SJCRH30 (cell line): ENCODE data around the gene LY9. TPM values are rescaled to one million over a fixed set of nuclear protein-coding genes. Genes with fewer than 3 reads are reported as not detected.
"Not testable (repeated sequence)": the region's sequence is repeated elsewhere in the genome, so short reads cannot be mapped to it uniquely, and the experiment has no call there.

ENCODE experiments used
- DNase-seq, 2 experiments: peaks; one replicate each; pipeline ENCODE4 v3.0.0-alpha.2; 2015 to 2020
- H3K27ac ChIP-seq: fragments of 250-450 bp; sonication (Bioruptor Pico); 2 replicates; pipeline ENCODE4 v1.5.1; 2020; ENCODE audit warnings: mild to moderate bottlenecking, moderate library complexity
- H3K27me3 ChIP-seq: fragments of 250-450 bp; sonication (Bioruptor Pico); 2 replicates; pipeline ENCODE4 v1.5.1; 2020; ENCODE audit warnings: mild to moderate bottlenecking, moderate library complexity
- H3K36me3 ChIP-seq: fragments of 250-450 bp; sonication (Bioruptor Pico); 2 replicates; pipeline ENCODE4 v1.5.1; 2020; ENCODE audit warnings: mild to moderate bottlenecking, moderate library complexity
- H3K4me1 ChIP-seq: fragments of 250-450 bp; sonication (Bioruptor Pico); 2 replicates; pipeline ENCODE4 v1.5.1; 2020; ENCODE audit warnings: mild to moderate bottlenecking, moderate library complexity
- H3K4me3 ChIP-seq: fragments of 250-450 bp; sonication (Bioruptor Pico); 2 replicates; pipeline ENCODE4 v1.5.1; 2020; ENCODE audit warnings: mild to moderate bottlenecking, moderate library complexity
- H3K9me3 ChIP-seq: fragments of 250-450 bp; sonication (Bioruptor Pico); replicated peaks from 2 replicates; pipeline ENCODE4 v1.5.1; 2020; ENCODE audit warnings: mild to moderate bottlenecking, moderate library complexity
- total RNA-seq: library from RNA; depleted of rRNA; stranded (reverse); fragments of >200 nt; shearing (Covaris generic); gene quantifications from 2 replicates; pipeline ENCODE4 v1.2.3, GENCODE V29; 2014

The LY9 gene
- total RNA-seq, 1 experiment from 2014 or later = not detected

DNA sequence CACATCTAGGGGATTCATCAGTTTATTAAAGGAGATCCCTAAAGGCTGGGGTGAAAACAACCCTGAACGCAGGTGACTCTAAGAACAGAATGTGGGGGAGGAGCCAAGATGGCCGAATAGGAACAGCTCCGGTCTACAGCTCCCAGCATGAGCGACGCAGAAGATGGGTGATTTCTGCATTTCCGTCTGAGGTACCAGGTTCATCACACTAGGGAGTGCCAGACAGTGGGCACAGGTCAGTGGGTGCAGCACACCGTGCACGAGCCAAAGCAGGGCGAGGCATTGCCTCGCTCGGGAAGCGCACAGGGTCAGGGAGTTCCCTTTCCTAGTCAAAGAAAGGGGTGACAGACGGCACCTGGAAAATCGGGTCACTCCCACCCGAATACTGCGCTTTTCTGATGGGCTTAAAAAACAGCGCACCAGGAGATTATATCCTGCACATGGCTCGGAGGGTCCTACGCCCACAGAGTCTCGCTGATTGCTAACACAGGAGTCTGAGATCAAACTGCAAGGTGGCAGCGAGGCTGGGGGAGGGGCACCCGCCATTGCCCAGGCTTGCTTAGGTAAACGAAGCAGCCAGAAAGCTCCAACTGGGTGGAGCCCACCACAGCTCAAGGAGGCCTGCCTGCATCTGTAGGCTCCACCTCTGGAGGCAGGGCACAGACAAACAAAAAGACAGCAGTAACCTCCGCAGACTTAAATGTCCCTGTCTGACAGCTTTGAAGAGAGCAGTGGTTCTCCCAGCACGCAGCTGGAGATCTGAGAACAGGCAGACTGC lies 12.8 kb upstream of the LY9 start:
- H3K36me3 ChIP-seq, H3K9me3 ChIP-seq, DNase-seq, H3K4me3 ChIP-seq, H3K4me1 ChIP-seq, H3K27me3 ChIP-seq, H3K27ac ChIP-seq: not testable (repeated sequence)

- DNase-seq = no peak
- Histone ChIP-seq H3K4me1 (no peaks in the 10 kb centered on the region), H3K27ac (no peak overlapping the region), H3K36me3 (no peaks in the 10 kb centered on the region), H3K4me3 (no peak overlapping the region), H3K9me3 (no peaks in the 10 kb centered on the region), H3K27me3 (no peaks in the 10 kb centered on the region)
Measured at GRCh38 chr1:160789051-160789701, 6.8 kb upstream of the LY9 start.

- Histone ChIP-seq H3K4me1 (no peaks in the 10 kb centered on the region), H3K27me3 (no peaks in the 10 kb centered on the region), H3K4me3 (no peak overlapping the region), H3K36me3 (no peaks in the 10 kb centered on the region), H3K9me3 (no peaks in the 10 kb centered on the region), H3K27ac (no peak overlapping the region)
- DNase-seq = no peak
Measured at GRCh38 chr1:160789702-160790611, 6.0 kb upstream of the LY9 start.

GRCh38 chr1:160794376-160794775 lies 1.6 kb upstream of the LY9 start:
- Histone ChIP-seq H3K4me3 (no peak overlapping the region), H3K9me3 (no peaks in the 10 kb centered on the region), H3K27me3 (no peaks in the 10 kb centered on the region), H3K27ac (no peak overlapping the region), H3K4me1 (no peaks in the 10 kb centered on the region), H3K36me3 (no peaks in the 10 kb centered on the region)
- DNase-seq = no peak

DNA sequence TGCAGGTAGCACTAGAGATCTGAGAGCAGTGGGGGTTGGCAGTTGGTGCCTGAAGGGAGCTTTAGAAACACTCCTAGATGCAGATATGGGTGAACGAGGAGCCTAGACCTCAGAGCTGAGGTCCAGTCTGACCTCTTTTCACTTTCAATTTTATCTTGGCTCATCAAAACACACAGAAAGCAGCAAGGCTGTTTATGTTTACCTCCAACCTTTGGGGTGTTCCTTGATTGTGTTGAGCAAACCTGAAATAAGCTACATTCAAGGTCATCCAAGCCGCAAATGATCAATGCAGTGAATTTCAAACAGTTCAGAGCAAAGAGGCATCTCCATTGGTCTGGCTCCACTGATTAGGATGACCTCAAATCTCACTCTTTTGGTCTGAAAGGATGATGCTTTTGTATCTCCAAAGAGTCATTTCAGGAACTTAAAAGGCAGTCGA lies 1.3 kb downstream of the LY9 start:
- H3K27me3 ChIP-seq = no peaks in the 10 kb centered on the region
- no peak overlapping the region for H3K4me3 ChIP-seq
- DNase-seq = no peak
- no peaks in the 10 kb centered on the region for H3K9me3 ChIP-seq
- H3K4me1 ChIP-seq = no peaks in the 10 kb centered on the region
- no peaks in the 10 kb centered on the region for H3K36me3 ChIP-seq
- no peak overlapping the region for H3K27ac ChIP-seq

DNA sequence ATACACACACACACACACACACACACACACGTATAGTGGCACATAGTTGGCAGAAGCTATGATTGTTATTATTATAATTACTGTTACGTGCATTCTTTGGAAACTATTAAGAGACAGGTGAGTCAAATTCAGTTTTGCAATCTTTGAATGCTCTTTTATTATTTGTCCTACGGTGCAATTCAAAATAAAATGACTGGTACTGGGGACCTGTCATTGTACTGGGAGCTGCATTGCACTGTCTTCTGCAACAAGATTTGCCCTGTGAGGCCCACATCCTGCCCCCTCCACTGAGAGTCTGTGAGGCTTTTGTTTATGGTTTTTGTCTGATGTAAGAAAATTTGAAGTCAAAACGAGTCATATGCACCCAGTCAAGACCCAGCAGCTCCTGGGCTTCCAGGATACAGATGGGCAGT lies 1.9 kb downstream of the LY9 start:
- Histone ChIP-seq H3K27me3 (no peaks in the 10 kb centered on the region), H3K27ac (no peak overlapping the region), H3K36me3 (no peaks in the 10 kb centered on the region), H3K4me1 (no peaks in the 10 kb centered on the region), H3K4me3 (no peak overlapping the region), H3K9me3 (no peaks in the 10 kb centered on the region)
- DNase-seq = no peak

DNA sequence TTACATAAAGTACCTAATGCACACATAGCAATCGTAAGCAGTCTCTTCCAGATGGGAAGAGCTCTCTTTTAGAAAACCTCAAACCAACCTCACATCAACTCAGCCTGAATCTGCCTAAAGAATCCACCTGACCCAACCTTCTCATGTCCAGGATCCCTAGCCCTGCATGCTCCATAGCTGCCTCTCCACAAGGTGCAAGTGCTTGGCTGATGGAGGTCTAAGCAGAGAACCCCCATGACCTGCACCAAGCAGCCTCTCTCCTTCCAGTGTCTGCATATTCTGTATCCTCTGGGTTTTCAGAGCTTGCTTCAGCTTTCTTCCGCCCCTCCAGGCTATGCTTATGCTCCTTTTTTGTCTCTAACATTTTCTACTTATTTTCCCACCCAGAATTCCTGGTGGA lies 2.5 kb downstream of the LY9 start:
- Histone ChIP-seq H3K27me3 (no peaks in the 10 kb centered on the region), H3K36me3 (no peaks in the 10 kb centered on the region), H3K4me3 (no peak overlapping the region), H3K9me3 (no peaks in the 10 kb centered on the region), H3K4me1 (no peaks in the 10 kb centered on the region), H3K27ac (no peak overlapping the region)
- no peak for DNase-seq

GRCh38 chr1:160799641-160800040 lies 3.7 kb downstream of the LY9 start:
- Histone ChIP-seq H3K36me3 (no peaks in the 10 kb centered on the region), H3K9me3 (no peaks in the 10 kb centered on the region), H3K4me3 (no peak overlapping the region), H3K27ac (no peak overlapping the region), H3K4me1 (no peaks in the 10 kb centered on the region), H3K27me3 (no peaks in the 10 kb centered on the region)
- no peak for DNase-seq

DNA sequence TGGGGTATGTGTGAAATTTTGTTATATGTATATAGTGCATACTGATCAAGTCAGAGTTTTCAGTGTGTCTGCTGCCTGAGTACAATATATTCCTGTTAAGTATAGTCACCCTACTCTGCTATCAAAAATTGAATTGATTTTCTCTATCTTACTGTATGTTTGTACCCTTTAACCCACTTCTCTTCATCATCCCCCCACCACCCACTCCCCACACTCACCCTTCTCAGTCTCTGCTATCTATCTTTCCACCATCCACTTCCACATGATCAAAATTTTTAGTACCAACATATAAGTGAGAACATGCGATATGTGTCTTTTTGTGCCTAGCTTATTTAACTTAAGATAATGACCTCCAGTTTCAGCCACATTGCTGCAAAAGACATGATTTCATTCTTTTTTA lies 4.2 kb downstream of the LY9 start:
- Histone ChIP-seq H3K36me3 (no peaks in the 10 kb centered on the region), H3K27ac (no peak overlapping the region), H3K27me3 (no peaks in the 10 kb centered on the region), H3K4me3 (no peak overlapping the region), H3K9me3 (no peaks in the 10 kb centered on the region), H3K4me1 (no peaks in the 10 kb centered on the region)
- DNase-seq = no peak

DNA sequence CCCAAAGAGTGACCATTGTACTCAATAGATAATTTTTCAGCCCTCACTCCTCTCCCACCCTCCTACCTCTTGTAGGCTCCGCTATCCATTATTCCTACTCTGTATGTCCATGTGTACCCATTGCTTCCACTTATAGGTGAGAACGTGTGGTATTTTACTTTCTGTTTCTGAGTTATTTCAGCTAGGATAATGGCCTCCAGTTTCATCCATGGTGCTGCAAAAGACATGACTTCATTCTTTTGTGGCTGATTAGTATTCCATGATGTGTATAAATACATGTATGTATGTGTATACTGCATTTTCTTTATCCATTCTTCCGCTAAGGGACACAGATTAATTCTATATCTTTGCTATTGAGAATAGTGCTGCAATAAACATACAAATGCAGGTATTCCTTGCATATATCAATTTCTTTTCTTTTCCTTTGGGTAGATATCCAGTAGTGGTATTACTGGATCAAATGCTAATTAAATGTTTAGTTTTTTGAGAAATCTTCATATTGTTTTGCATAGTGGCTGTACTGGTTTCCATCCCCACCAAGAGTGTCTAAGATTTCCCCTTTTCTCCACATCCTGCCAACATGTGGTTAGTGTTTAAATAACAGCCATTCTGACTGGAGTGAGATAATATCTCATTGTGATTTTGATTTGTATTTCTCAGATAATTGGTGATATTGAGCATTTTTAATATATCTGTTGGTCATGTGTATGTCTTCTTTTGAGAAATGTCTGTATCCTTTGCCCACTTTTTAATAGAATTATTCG lies 4.9 kb downstream of the LY9 start:
- H3K9me3 ChIP-seq = no peaks in the 10 kb centered on the region
- no peaks in the 10 kb centered on the region for H3K27me3 ChIP-seq
- no peak for DNase-seq
- H3K4me3 ChIP-seq = no peak overlapping the region
- H3K36me3 ChIP-seq = no peaks in the 10 kb centered on the region
- H3K4me1 ChIP-seq = no peaks in the 10 kb centered on the region
- H3K27ac ChIP-seq = no peak overlapping the region

DNA sequence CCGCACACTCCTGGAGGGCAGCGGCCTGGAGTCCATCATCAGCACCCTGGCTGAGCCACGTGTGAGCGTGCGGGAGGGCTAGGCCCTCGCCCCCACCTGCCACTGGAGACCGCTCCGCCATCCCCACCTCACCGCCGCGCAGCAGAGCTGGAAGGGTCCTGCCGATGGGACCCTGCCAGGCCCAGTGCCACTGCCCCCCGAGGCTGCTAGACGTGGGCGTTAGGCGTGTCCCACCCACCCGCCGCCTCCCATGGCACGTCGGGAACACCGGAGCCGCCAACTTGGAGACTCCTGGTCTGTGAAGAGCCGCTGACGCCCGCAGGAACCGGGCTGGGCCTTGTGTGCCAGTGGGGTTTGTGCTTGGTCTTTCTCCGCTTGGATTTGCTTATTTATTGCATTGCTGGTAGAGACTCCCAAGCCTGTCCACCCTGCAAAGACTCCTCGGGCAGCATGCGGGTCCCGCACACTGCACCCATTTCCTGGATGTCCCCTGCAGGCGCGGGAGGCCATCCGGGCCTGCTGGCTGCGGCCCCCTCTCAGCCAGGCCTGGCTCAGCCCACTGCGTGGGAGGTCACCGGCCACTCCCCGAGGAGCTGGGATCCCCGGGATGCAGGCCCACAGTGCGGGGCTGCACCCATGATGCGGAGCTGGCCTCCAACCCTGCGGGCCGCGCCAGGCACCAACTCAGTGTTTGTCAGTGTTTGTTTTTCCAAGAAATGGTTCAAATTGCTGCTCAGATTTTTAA lies 6.0 kb downstream of the LY9 start:
- Histone ChIP-seq H3K27ac (no peak overlapping the region), H3K9me3 (no peaks in the 10 kb centered on the region; the same call in 1 of the 2 replicates), H3K36me3 (no peaks in the 10 kb centered on the region), H3K4me1 (no peaks in the 10 kb centered on the region), H3K27me3 (no peaks in the 10 kb centered on the region), H3K4me3 (no peak overlapping the region)
- DNase-seq = no peak

GRCh38 chr1:160806109-160806665 lies 10.2 kb downstream of the LY9 start:
- no peaks in the 10 kb centered on the region for H3K27me3 ChIP-seq
- H3K4me1 ChIP-seq = no peaks in the 10 kb centered on the region
- H3K9me3 ChIP-seq = no peaks in the 10 kb centered on the region; the same call in 1 of the 2 replicates
- H3K4me3 ChIP-seq = no peak overlapping the region
- H3K36me3 ChIP-seq = no peaks in the 10 kb centered on the region
- no peak for DNase-seq
- H3K27ac ChIP-seq = no peak overlapping the region

GRCh38 chr1:160806784-160807183 lies 10.8 kb downstream of the LY9 start:
- Histone ChIP-seq H3K27me3 (no peaks in the 10 kb centered on the region), H3K36me3 (no peaks in the 10 kb centered on the region), H3K4me3 (no peak overlapping the region), H3K4me1 (no peaks in the 10 kb centered on the region), H3K27ac (no peak overlapping the region), H3K9me3 (no peaks in the 10 kb centered on the region; the same call in 1 of the 2 replicates)
- DNase-seq = no peak
